ENCODE data around the gene EPB41L5.

GRCh38 chr2:120037995-120038541 is 25.2 kb downstream of the EPB41L5 start:
- TF ChIP-seq, protein P1, sequence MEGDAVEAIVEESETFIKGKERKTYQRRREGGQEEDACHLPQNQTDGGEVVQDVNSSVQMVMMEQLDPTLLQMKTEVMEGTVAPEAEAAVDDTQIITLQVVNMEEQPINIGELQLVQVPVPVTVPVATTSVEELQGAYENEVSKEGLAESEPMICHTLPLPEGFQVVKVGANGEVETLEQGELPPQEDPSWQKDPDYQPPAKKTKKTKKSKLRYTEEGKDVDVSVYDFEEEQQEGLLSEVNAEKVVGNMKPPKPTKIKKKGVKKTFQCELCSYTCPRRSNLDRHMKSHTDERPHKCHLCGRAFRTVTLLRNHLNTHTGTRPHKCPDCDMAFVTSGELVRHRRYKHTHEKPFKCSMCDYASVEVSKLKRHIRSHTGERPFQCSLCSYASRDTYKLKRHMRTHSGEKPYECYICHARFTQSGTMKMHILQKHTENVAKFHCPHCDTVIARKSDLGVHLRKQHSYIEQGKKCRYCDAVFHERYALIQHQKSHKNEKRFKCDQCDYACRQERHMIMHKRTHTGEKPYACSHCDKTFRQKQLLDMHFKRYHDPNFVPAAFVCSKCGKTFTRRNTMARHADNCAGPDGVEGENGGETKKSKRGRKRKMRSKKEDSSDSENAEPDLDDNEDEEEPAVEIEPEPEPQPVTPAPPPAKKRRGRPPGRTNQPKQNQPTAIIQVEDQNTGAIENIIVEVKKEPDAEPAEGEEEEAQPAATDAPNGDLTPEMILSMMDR (IDR thresholded peaks at IDR 0.05), result no peak
- TF ChIP-seq POLR2A (IDR thresholded peaks at IDR 0.05), result no peak
